NOMO-1 (cell line): ENCODE measurements around the gene GOLGA2.

Experiments used
- DNase-seq, 2 experiments: peaks; one replicate each; lab custom pipeline; 2025; ENCODE audit not compliant: unreplicated experiment in 2 of 2; lab: John Stamatoyannopoulos, UW

GOLGA2 gene

GRCh38 chr9:128216781-128217553 lies 58.8 kb downstream of the GOLGA2 start:
- no peak for DNase-seq

DNA sequence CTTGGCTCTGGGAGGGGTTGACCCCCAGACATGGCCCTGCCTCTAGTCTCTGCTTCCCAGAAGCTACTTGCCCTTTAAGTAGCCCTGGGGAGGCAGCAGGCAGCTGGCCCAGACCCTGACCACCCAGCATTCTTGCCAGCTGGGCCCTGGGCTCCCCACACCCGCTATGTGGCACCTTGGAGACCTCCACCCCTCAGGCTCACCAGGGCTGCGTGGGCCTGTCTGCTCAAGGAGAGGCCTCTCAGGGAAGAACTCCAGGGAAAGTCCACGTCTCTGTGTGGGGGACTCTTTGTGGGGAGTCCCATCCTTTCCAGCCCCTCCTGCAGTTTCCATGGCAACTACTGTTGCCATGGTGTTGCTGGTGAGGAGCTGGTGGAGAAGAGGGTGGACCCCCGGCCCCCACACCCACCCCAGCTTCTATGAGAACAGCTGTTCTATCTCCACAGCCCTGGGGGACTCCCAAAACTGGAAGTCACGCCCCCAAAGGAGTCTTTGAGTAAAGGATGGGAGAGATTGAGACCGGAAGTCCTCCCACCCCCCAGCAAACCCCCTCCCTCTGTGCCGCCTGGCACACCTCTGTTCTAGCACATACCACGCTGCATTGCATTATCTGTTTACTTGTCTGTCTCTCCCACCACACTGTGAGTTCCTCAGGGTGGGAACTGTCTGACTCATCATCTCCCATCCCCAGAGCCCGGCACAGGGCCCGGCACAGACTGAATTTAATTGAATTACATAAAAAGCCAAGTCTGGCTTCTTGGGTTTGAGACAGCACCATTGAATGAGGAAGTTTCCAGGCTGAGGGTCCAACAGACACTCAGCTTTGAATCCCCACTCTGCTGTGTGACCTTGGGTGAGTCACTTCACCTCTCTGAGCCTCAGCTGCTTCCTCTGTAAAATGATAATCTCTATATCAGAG lies 60.1 kb downstream of the GOLGA2 start:
- no peak for DNase-seq

- no peak for DNase-seq
Observed at GRCh38 chr9:128214571-128215490, 61.0 kb downstream of the GOLGA2 start.

GRCh38 chr9:128213746-128214497 lies 61.9 kb downstream of the GOLGA2 start:
- no peak for DNase-seq

GRCh38 chr9:128211981-128212281 lies 63.9 kb downstream of the GOLGA2 start:
- no peak for DNase-seq

DNA sequence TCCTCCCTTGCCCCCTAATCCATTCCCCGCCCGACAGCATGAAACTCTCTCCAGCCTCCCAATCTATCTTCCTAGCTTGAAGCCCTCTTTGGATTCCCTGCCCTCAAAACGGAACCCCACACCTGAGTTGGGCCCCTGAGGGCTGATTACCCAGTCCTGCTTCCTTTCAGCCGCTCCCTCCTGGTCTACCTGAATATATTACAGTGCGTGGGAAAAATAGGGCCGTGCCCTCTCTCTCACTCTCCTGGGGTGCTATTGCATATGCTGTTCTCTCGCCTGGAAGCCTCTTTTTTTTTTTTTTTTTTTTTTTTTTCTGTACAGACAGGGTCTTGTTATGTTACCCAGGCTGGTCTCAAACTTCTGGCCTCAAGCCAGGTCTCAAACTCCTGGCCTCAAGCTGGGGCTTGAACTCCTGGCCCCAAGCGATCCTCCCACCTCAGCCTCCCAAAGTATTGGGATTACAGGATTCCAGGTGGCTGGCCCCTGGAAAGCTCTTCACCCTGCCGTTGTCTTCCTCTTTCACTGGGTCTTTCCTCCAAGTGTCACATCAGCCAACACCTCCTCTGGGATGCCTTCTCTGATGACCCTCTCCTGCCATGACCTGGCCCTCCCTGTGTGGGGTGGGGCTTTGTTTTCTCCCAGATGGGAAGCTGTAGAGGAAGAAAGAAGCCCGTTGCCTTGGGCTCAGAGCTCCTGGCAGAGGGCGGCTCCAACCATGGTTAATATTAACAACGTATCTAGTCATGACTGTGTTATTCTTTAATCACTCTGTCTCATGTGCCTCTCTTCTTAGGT lies 64.4 kb downstream of the GOLGA2 start:
- no peak for DNase-seq

GRCh38 chr9:128208946-128209669 lies 66.7 kb downstream of the GOLGA2 start:
- DNase-seq = no peak

- DNase-seq = no peak
Observed at GRCh38 chr9:128208386-128208785, 67.4 kb downstream of the GOLGA2 start.

- DNase-seq = no peak
Observed at GRCh38 chr9:128206916-128207910, 68.6 kb downstream of the GOLGA2 start.

GRCh38 chr9:128206484-128206883 lies 69.3 kb downstream of the GOLGA2 start:
- DNase-seq = no peak
